ENCODE data around the gene MTRR. TPM values are rescaled to one million over a fixed set of nuclear protein-coding genes. Genes with fewer than 3 reads are reported as not detected.

MTRR gene
- polyA plus RNA-seq, 1 of the 3 experiments (the other 2 are of a cell fraction), result 18.4 TPM

DNA sequence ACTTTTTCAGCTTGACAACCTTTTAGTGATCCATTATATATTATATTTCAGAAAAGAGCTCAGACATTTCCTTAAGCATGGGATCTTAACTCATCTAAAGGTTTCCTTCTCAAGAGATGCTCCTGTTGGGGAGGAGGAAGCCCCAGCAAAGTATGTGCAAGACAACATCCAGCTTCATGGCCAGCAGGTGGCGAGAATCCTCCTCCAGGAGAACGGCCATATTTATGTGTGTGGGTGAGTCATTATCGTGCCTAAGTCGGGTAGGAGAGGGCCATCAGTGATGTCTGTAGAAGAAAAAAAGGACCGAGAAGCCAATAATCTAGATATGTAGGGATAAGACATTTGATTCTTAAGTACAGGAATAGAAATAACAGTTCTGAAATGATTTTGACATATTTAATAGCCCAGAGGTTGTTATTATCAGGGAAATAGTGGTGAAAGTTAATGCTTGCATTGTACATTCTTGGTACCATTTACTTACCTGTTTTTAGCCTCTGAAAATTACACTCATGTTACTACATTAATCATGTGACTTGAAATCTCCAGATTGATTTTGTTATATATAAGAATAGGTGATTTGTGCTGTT lies 28.2 kb downstream of the MTRR start:
- TF ChIP-seq, protein P1, sequence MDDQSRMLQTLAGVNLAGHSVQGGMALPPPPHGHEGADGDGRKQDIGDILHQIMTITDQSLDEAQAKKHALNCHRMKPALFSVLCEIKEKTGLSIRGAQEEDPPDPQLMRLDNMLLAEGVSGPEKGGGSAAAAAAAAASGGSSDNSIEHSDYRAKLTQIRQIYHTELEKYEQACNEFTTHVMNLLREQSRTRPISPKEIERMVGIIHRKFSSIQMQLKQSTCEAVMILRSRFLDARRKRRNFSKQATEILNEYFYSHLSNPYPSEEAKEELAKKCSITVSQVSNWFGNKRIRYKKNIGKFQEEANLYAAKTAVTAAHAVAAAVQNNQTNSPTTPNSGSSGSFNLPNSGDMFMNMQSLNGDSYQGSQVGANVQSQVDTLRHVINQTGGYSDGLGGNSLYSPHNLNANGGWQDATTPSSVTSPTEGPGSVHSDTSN (IDR thresholded peaks at IDR 0.05), result no peak
- TF ChIP-seq YY1 (IDR thresholded peaks at IDR 0.05; ENCODE audit: low read depth), result peak; percentile 83
- TF ChIP-seq EZH2phosphoT487 (IDR thresholded peaks at IDR 0.05; ENCODE audit: borderline replicate concordance, low read depth), result no peak
- no peak for TF ChIP-seq TEAD4 (IDR thresholded peaks at IDR 0.05; ENCODE audit: borderline replicate concordance, insufficient read depth)
- peak; percentile 26; the same call in 1 of the 2 replicates for TF ChIP-seq JUND (IDR thresholded peaks at IDR 0.05)
- peak; percentile 25 for TF ChIP-seq RAD21 (IDR thresholded peaks at IDR 0.05; ENCODE audit: low read length)
- TF ChIP-seq FOSL2 (IDR thresholded peaks at IDR 0.05; ENCODE audit: borderline replicate concordance, low read depth), result peak; percentile 29; the same call in 1 of the 2 replicates
- TF ChIP-seq, protein P2, sequence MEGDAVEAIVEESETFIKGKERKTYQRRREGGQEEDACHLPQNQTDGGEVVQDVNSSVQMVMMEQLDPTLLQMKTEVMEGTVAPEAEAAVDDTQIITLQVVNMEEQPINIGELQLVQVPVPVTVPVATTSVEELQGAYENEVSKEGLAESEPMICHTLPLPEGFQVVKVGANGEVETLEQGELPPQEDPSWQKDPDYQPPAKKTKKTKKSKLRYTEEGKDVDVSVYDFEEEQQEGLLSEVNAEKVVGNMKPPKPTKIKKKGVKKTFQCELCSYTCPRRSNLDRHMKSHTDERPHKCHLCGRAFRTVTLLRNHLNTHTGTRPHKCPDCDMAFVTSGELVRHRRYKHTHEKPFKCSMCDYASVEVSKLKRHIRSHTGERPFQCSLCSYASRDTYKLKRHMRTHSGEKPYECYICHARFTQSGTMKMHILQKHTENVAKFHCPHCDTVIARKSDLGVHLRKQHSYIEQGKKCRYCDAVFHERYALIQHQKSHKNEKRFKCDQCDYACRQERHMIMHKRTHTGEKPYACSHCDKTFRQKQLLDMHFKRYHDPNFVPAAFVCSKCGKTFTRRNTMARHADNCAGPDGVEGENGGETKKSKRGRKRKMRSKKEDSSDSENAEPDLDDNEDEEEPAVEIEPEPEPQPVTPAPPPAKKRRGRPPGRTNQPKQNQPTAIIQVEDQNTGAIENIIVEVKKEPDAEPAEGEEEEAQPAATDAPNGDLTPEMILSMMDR (IDR thresholded peaks at IDR 0.05), result peak; percentile 61
- no peaks in the 10 kb centered on the region for H3K9me3 ChIP-seq
- H3K36me3 ChIP-seq (replicated peaks in 1 of 2; ENCODE audit: control insufficient read depth in 1 of 2, insufficient read depth in 2 of 2, low read length in 1 of 2), result peaks cover 65 to 99% of the 10 kb centered on the region in 2 experiments
- H3K4me1 ChIP-seq (ENCODE audit: control insufficient read depth in 1 of 2, insufficient read depth in 2 of 2, low read depth in 1 of 2, low read length in 1 of 2), result no peaks in the 10 kb centered on the region
- no peaks in the 10 kb centered on the region for H3K9me2 ChIP-seq
- no peak overlapping the region for H3K9ac ChIP-seq
- POLR2A ChIA-PET, result no interaction called here
- no peaks in the 10 kb centered on the region for H3K27me3 ChIP-seq (ENCODE audit: insufficient read depth)
- no peaks in the 10 kb centered on the region for H3F3A ChIP-seq (replicated peaks; ENCODE audit: insufficient read depth)
- H3K79me2 ChIP-seq (ENCODE audit: insufficient read depth), result no peaks in the 10 kb centered on the region
- no peak overlapping the region for H3K4me2 ChIP-seq
- DNase-seq, result peak; percentile 27
- no peak overlapping the region for H3K4me3 ChIP-seq (ENCODE audit: low read depth in 2 of 2, low read length in 1 of 2)
- H3K27ac ChIP-seq (ENCODE audit: low read depth in 2 of 2, low read length in 1 of 2), result no peak overlapping the region
- H4K20me1 ChIP-seq (ENCODE audit: insufficient read depth), result no peaks in the 10 kb centered on the region
- no peak overlapping the region for H2AFZ ChIP-seq (ENCODE audit: low read depth)
- CTCF ChIA-PET, result interaction anchor here (0.8 to 1.6 kb wide), 7 partner anchors 8 to 243 kb away, joined by 3 to 13 read pairs (median 4); no protein-coding TSS in a partner anchor
- WGBS (ENCODE audit: low lambda C conversion rate), result 71% methylated on average over 5 of the region's 5 CpGs

DNA sequence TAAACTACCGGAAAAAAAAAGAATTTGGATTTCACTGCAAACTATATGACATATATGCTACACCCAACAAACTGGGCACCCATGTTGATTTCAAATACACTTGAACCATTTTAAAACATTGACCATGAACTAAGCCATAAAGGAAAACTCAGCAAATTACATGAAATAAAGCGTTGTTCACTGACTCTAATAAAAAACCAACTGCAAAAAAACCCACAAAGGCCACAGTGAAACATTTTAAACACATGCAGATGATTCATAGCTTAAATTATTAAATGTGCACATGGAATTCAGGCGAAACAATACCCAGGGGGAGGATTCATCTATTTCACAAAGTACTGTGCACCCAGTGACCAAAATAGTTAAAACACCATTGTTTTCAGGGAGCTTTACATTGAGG lies 33.3 kb downstream of the MTRR start:
- Histone ChIP-seq H4K20me1 (ENCODE audit: insufficient read depth) (no peaks in the 10 kb centered on the region), H3F3A (replicated peaks; ENCODE audit: insufficient read depth) (peaks cover 6% of the 10 kb centered on the region), H3K27ac (ENCODE audit: low read depth in 2 of 2, low read length in 1 of 2) (no peak overlapping the region), H3K4me1 (ENCODE audit: control insufficient read depth in 1 of 2, insufficient read depth in 2 of 2, low read depth in 1 of 2, low read length in 1 of 2) (peaks cover 0 to 5% of the 10 kb centered on the region in 2 experiments; a peak in 1 of 4 replicates), H2AFZ (ENCODE audit: low read depth) (no peak overlapping the region), H3K4me2 (no peak overlapping the region), H3K79me2 (ENCODE audit: insufficient read depth) (no peaks in the 10 kb centered on the region), H3K36me3 (replicated peaks in 1 of 2; ENCODE audit: control insufficient read depth in 1 of 2, insufficient read depth in 2 of 2, low read length in 1 of 2) (peaks cover 53 to 54% of the 10 kb centered on the region in 2 experiments), H3K4me3 (ENCODE audit: low read depth in 2 of 2, low read length in 1 of 2) (no peak overlapping the region), H3K9ac (no peak overlapping the region), H3K27me3 (ENCODE audit: insufficient read depth) (no peaks in the 10 kb centered on the region), H3K9me3 (no peaks in the 10 kb centered on the region; the same call in 1 of the 2 replicates), H3K9me2 (no peaks in the 10 kb centered on the region)
- 87% methylated on average over 3 of the region's 3 CpGs for WGBS (ENCODE audit: low lambda C conversion rate)
- ChIA-PET CTCF (interaction anchor here (1.0 kb wide), 1 partner anchor 26 kb away, joined by 3 read pairs; no protein-coding TSS in a partner anchor), POLR2A (no interaction called here)
- TF ChIP-seq MXI1 (IDR thresholded peaks at IDR 0.05; ENCODE audit: low read depth, low read length) (no peak), TEAD4 (IDR thresholded peaks at IDR 0.05; ENCODE audit: borderline replicate concordance, insufficient read depth) (no peak), RCOR1 (IDR thresholded peaks at IDR 0.05; ENCODE audit: low read length) (no peak), TCF12 (IDR thresholded peaks at IDR 0.05) (no peak)
- TF ChIP-seq, protein P3, sequence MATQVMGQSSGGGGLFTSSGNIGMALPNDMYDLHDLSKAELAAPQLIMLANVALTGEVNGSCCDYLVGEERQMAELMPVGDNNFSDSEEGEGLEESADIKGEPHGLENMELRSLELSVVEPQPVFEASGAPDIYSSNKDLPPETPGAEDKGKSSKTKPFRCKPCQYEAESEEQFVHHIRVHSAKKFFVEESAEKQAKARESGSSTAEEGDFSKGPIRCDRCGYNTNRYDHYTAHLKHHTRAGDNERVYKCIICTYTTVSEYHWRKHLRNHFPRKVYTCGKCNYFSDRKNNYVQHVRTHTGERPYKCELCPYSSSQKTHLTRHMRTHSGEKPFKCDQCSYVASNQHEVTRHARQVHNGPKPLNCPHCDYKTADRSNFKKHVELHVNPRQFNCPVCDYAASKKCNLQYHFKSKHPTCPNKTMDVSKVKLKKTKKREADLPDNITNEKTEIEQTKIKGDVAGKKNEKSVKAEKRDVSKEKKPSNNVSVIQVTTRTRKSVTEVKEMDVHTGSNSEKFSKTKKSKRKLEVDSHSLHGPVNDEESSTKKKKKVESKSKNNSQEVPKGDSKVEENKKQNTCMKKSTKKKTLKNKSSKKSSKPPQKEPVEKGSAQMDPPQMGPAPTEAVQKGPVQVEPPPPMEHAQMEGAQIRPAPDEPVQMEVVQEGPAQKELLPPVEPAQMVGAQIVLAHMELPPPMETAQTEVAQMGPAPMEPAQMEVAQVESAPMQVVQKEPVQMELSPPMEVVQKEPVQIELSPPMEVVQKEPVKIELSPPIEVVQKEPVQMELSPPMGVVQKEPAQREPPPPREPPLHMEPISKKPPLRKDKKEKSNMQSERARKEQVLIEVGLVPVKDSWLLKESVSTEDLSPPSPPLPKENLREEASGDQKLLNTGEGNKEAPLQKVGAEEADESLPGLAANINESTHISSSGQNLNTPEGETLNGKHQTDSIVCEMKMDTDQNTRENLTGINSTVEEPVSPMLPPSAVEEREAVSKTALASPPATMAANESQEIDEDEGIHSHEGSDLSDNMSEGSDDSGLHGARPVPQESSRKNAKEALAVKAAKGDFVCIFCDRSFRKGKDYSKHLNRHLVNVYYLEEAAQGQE (IDR thresholded peaks at IDR 0.05; ENCODE audit: low read depth, low read length), result no peak
- DNase-seq, result no peak
